HG03095 (cell line): ENCODE results near the gene TNRC18.
"Not testable (repeated sequence)": the region's sequence is repeated elsewhere in the genome, so short reads cannot be mapped to it uniquely, and the experiment has no call there.

Experiments used
- ATAC-seq: cut with Tn5 transposase; IDR thresholded peaks from one replicate; pipeline ENCODE4 v1.9.1; 2021; ENCODE audit warnings: moderate library complexity; ENCODE audit not compliant: unreplicated experiment

TNRC18 gene

GRCh38 chr7:5275510-5275909 is 148.1 kb downstream of the TNRC18 start:
- not testable (repeated sequence) for ATAC-seq

- ATAC-seq: not testable (repeated sequence)
These were observed 148.6 kb downstream of the TNRC18 start for GRCh38 chr7:5274985-5275431.

- no peak for ATAC-seq
These were observed 149.2 kb downstream of the TNRC18 start for GRCh38 chr7:5274441-5274840.

GRCh38 chr7:5273831-5274405 is 149.7 kb downstream of the TNRC18 start:
- not testable (repeated sequence) for ATAC-seq

- no peak for ATAC-seq
These were observed 152.8 kb downstream of the TNRC18 start for GRCh38 chr7:5270788-5271187.

- not testable (repeated sequence) for ATAC-seq
These were observed 153.5 kb downstream of the TNRC18 start for GRCh38 chr7:5269992-5270657.

- not testable (repeated sequence) for ATAC-seq
These were observed 155.8 kb downstream of the TNRC18 start for GRCh38 chr7:5267829-5268228.

GRCh38 chr7:5266191-5267028 is 157.2 kb downstream of the TNRC18 start:
- ATAC-seq: no peak

- ATAC-seq: no peak
These were observed 158.1 kb downstream of the TNRC18 start for GRCh38 chr7:5265320-5266190.

- ATAC-seq: not testable (repeated sequence)
These were observed 160.6 kb downstream of the TNRC18 start for GRCh38 chr7:5263066-5263465.

GRCh38 chr7:5260530-5261068 is 163.0 kb downstream of the TNRC18 start:
- ATAC-seq: not testable (repeated sequence)
